Calu3 (cell line): ENCODE measurements around the gene SLC35D3. TPM values are rescaled to one million over a fixed set of nuclear protein-coding genes. Genes with fewer than 3 reads are reported as not detected.

Experiments used
- BruUV-seq: library from RNA; stranded (reverse); fragments of 400-500 nt; replicated peaks from 2 replicates; lab custom pipeline; 2021; lab: Mats Ljungman, UMichigan
- CTCF ChIA-PET: fragments of 300-600 bp; sonication (Branson Sonifier 250); formaldehyde crosslinking; loops from one replicate; lab custom pipeline; 2022; ENCODE audit warnings: antibody characterized with exemption; lab: Charles Lee
- DNase-seq: peaks from one replicate; pipeline ENCODE4 v3.0.0; 2022
- H3K27ac Mint-ChIP-seq: one replicate; pipeline ENCODE4 v1.8.0; 2022; ENCODE audit warnings: mixed read lengths; ENCODE audit not compliant: unreplicated experiment
- H3K27me3 Mint-ChIP-seq: one replicate; pipeline ENCODE4 v1.8.0; 2022; ENCODE audit warnings: mixed read lengths; ENCODE audit not compliant: unreplicated experiment
- H3K36me3 Mint-ChIP-seq: one replicate; pipeline ENCODE4 v1.8.0; 2022; ENCODE audit warnings: mild to moderate bottlenecking, moderate library complexity, mixed read lengths; ENCODE audit not compliant: insufficient read depth, unreplicated experiment
- H3K4me1 Mint-ChIP-seq: one replicate; pipeline ENCODE4 v1.8.0; 2022; ENCODE audit warnings: mild to moderate bottlenecking, low read depth, mixed read lengths; ENCODE audit not compliant: unreplicated experiment
- H3K4me3 Mint-ChIP-seq: one replicate; pipeline ENCODE4 v1.8.0; 2022; ENCODE audit warnings: mild to moderate bottlenecking, low read depth, moderate library complexity, mixed read lengths; ENCODE audit not compliant: unreplicated experiment
- H3K9me3 Mint-ChIP-seq: one replicate; pipeline ENCODE4 v1.8.0; 2022; ENCODE audit warnings: low read depth, mixed read lengths; ENCODE audit not compliant: unreplicated experiment
- intact Hi-C: fragments of 100-400 bp; cut with micrococcal nuclease; formaldehyde crosslinking; loops from one replicate; pipeline ENCODE4 v1.10.0; 2022; ENCODE audit not compliant: unreplicated experiment
- total RNA-seq: library from RNA; stranded (reverse); gene quantifications from 2 replicates; pipeline ENCODE4 v1.2.3, GENCODE V29; 2022
- TF ChIP-seq, protein P1 (sequence below): fragments of 200-600 bp; IDR thresholded peaks from one replicate; pipeline ENCODE4 v1.8.0; 2022; ENCODE audit warnings: antibody characterized with exemption; ENCODE audit not compliant: unreplicated experiment

SLC35D3 gene
- total RNA-seq, 1 experiment from 2014 or later: not detected

DNA sequence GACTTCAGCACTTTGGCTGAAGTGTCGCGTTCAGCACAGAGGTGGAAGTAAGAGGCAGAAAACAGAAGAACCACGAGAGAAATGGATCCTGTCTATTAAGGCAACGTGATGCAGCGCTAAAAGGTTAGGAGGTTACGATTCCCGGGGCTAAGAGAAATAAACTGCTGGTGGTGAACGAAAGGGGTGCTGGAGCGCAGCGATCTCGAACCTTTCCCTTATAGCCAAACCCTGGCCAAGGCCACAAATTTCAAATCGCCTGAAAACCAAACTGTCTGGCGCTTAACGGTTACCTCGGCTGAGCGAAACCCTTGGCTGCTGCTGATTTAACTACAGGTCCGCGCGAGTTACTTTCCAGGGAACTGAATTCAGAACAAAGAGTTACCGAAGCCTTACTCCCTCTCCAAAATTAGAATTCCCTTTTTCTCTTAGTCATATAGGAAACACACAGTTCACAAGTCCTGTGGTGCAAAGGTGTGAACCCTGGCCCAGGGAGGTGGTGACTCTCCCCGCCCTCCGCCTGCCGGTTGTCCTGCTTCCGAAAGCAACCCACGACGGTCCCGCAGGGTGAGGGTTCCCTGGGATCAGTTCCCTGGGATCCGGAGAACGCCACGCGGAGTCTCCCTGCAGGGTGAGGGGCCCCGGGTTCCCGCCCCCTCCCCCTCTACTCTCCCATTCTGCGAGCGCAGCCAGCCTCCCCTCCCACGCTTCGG is 1.3 kb upstream of the SLC35D3 start:
- no peaks in the 10 kb centered on the region for H3K4me1 Mint-ChIP-seq
- TF ChIP-seq, protein P1, sequence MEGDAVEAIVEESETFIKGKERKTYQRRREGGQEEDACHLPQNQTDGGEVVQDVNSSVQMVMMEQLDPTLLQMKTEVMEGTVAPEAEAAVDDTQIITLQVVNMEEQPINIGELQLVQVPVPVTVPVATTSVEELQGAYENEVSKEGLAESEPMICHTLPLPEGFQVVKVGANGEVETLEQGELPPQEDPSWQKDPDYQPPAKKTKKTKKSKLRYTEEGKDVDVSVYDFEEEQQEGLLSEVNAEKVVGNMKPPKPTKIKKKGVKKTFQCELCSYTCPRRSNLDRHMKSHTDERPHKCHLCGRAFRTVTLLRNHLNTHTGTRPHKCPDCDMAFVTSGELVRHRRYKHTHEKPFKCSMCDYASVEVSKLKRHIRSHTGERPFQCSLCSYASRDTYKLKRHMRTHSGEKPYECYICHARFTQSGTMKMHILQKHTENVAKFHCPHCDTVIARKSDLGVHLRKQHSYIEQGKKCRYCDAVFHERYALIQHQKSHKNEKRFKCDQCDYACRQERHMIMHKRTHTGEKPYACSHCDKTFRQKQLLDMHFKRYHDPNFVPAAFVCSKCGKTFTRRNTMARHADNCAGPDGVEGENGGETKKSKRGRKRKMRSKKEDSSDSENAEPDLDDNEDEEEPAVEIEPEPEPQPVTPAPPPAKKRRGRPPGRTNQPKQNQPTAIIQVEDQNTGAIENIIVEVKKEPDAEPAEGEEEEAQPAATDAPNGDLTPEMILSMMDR: no peak

DNA sequence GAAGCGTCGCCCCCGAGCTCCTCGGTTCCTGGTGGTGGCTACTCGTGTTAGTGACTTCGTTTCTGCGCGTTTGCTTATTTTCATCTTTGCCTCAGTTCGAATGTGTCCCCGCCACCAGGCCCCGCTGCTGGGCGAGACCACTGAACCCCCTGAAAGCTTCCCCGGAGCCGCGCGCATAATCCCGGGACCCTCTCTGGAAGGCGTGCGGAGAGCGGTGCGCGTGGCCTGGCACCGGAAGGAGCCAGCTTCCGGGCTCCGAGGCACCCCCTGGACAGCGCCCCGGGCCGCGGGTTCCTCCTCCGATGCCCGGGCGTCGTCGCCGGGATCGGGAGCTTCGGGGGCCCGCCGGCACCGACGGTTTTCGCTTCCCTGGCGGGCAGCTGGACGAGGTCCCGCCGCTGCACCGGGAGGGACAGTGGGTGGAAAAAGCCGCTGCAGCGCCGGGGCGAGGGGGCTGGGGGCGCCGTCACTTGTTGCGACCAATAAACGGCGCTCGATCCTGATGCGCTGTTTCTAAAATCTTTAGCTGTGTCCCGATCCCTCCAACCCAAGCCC is 643 bp upstream of the SLC35D3 start:
- peak overlapping the region; percentile 85 for H3K4me3 Mint-ChIP-seq
- no peaks in the 10 kb centered on the region for H3K27me3 Mint-ChIP-seq
- H3K4me1 Mint-ChIP-seq: no peaks in the 10 kb centered on the region
- peak; percentile 6 for DNase-seq
- intact Hi-C loops: loop anchor here (10.0 kb wide), 1 partner anchor 277 kb away; no protein-coding TSS in a partner anchor
- no peak overlapping the region for H3K27ac Mint-ChIP-seq
- CTCF ChIA-PET: interaction anchor here (0.6 kb wide), 1 partner anchor 506 kb away, joined by 3 read pairs; no protein-coding TSS in a partner anchor
- BruUV-seq: no TSS peak
- H3K36me3 Mint-ChIP-seq: peaks cover 17% of the 10 kb centered on the region
- no peaks in the 10 kb centered on the region for H3K9me3 Mint-ChIP-seq
- TF ChIP-seq, protein P1: no peak

More for the DNA sequence above, 1.3 kb upstream of the SLC35D3 start:
- CTCF ChIA-PET: interaction anchor here (0.6 kb wide), 1 partner anchor 507 kb away, joined by 3 read pairs; no protein-coding TSS in a partner anchor
- Mint-ChIP-seq H3K4me3 (peak overlapping the region; percentile 85), H3K27ac (no peak overlapping the region), H3K27me3 (no peaks in the 10 kb centered on the region), H3K36me3 (peaks cover 17% of the 10 kb centered on the region), H3K9me3 (no peaks in the 10 kb centered on the region)
- DNase-seq: peak; percentile 3
- BruUV-seq: no TSS peak
- intact Hi-C loops: loop anchor here (10.0 kb wide), 1 partner anchor 276 kb away; no protein-coding TSS in a partner anchor

DNA sequence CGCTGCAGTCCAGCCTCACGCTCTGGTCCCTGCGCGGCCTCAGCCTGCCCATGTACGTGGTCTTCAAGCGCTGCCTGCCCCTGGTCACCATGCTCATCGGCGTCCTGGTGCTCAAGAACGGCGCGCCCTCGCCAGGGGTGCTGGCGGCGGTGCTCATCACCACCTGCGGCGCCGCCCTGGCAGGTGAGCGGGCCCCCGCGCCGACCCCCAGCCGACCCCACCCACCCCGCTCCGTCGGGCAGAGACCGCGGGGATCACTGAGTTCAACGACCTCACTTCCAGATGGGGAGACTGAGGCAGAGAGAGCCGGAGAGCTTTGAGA is 545 bp downstream of the SLC35D3 start:
- intact Hi-C loops: loop anchor here (10.0 kb wide), 1 partner anchor 278 kb away; no protein-coding TSS in a partner anchor
- CTCF ChIA-PET: interaction anchor here (0.7 kb wide), 1 partner anchor 10 kb away, joined by 3 read pairs; no protein-coding TSS in a partner anchor
- no peak overlapping the region for H3K27ac Mint-ChIP-seq
- no peaks in the 10 kb centered on the region for H3K9me3 Mint-ChIP-seq
- BruUV-seq: no TSS peak
- H3K4me3 Mint-ChIP-seq: peak overlapping the region; percentile 85
- H3K36me3 Mint-ChIP-seq: peaks cover 17% of the 10 kb centered on the region
- no peaks in the 10 kb centered on the region for H3K27me3 Mint-ChIP-seq
- peak; percentile 4 for DNase-seq
- TF ChIP-seq, protein P1: no peak
- H3K4me1 Mint-ChIP-seq: no peaks in the 10 kb centered on the region

DNA sequence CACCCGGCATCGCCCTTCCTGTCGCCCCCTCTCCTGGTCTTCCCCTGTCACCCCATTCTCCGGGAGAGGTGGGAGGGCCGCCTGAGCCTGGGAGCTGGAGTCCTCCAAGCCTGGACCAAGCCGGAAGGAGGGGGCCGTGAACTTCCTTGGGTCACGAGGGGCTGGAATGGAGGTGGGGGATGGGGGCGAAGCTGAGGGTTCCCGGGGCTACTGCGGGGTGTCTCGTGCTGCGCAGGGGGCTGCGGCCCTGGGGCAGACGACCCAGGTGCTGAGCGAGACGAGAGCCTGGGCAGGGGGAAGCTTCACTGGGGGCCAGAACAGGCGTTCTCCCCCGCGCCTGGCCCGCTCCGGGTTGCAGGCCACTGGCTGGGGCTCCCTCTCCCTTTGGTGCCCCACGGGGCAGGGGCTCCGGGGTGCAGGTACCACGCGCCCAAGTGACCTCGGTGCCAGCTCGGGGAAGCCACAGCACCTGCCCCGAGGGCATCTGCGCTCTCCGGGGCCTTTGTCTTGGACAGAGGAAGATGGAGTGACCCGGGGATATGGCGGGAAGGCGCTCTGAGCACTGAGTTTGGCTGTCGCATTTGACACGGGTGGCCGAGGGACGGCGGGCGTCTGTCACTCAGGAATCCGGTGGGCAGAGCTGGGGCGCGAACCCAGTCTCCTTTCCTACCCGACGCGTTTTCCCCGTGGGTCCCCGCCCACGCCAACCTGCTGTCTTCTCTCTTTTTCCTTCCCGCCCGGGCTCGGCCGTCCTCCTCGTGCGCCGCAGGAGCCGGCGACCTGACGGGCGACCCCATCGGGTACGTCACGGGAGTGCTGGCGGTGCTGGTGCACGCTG is 1.2 kb downstream of the SLC35D3 start:
- no peaks in the 10 kb centered on the region for H3K4me1 Mint-ChIP-seq
- TF ChIP-seq, protein P1: no peak
- CTCF ChIA-PET: interaction anchor here (0.7 kb wide), 1 partner anchor 9 kb away, joined by 3 read pairs; no protein-coding TSS in a partner anchor
- H3K36me3 Mint-ChIP-seq: peaks cover 17% of the 10 kb centered on the region
- H3K27ac Mint-ChIP-seq: no peak overlapping the region
- intact Hi-C loops: loop anchor here (10.0 kb wide), 1 partner anchor 279 kb away; no protein-coding TSS in a partner anchor
- no peaks in the 10 kb centered on the region for H3K27me3 Mint-ChIP-seq
- no peak for DNase-seq
- H3K4me3 Mint-ChIP-seq: peak overlapping the region; percentile 85
- H3K9me3 Mint-ChIP-seq: no peaks in the 10 kb centered on the region
- no TSS peak for BruUV-seq
